ENCODE data around the gene ERCC8. TPM values are rescaled to one million over a fixed set of nuclear protein-coding genes. Genes with fewer than 3 reads are reported as not detected.
A peak's percentile ranks its signal among the peaks of the same experiment; 100 is the strongest.

ERCC8 gene
- total and polyA plus RNA-seq, 10 of the 15 experiments (the other 5 are each of a cell fraction or from before 2014, with no cell fraction given), result 10.4 to 31.2 (median 16.4) TPM

GRCh38 chr5:60842871-60843385 lies 101.9 kb downstream of the ERCC8 start:
- no TSS peak for BruUV-seq (replicated peaks)
- H3K4me3 ChIP-seq, result peak overlapping the region; percentile 94
- H2AFZ ChIP-seq (ENCODE audit: control insufficient read depth, low read depth, low read length), result peak overlapping the region; percentile 89
- H4K20me1 ChIP-seq (ENCODE audit: control insufficient read depth, insufficient read depth), result no peaks in the 10 kb centered on the region
- no peak overlapping the region for H3K9ac ChIP-seq (ENCODE audit: control insufficient read depth, insufficient read depth, low read length)
- DNase-seq (ENCODE audit: low read depth, low spot score) (no peak), ATAC-seq (peak; percentile 13; the same call in 2 of the 3 replicates), FAIRE-seq (no peak)
- H3K9me3 ChIP-seq (replicated peaks; ENCODE audit: control insufficient read depth, insufficient read depth, low read length), result no peaks in the 10 kb centered on the region
- no peaks in the 10 kb centered on the region for H3K36me3 ChIP-seq (ENCODE audit: control insufficient read depth in 2 of 2, insufficient read depth in 2 of 2, low read length in 1 of 2)
- peaks cover 0 to 8% of the 10 kb centered on the region in 2 experiments; a peak in 3 of 4 replicates for H3K27me3 ChIP-seq (replicated peaks in 1 of 2; ENCODE audit: control insufficient read depth in 2 of 2, insufficient read depth in 2 of 2, low read length in 1 of 2)
- no peaks in the 10 kb centered on the region for H3K4me1 ChIP-seq (ENCODE audit: control insufficient read depth, insufficient read depth, low read length)
- in situ Hi-C loops (cut with MboI), result no loop called here
- 65% methylated on average over 26 of the region's 26 CpGs for WGBS (ENCODE audit: insufficient coverage, insufficient replicate concordance, low lambda C conversion rate, missing lambda C conversion rate)
- POLR2A ChIA-PET, result no interaction called here
- RAD21 ChIA-PET (ENCODE audit: unreplicated experiment), result no interaction called here
- H3K4me2 ChIP-seq (ENCODE audit: control insufficient read depth, insufficient read depth), result peak overlapping the region; percentile 98
- SMC1A ChIA-PET (ENCODE audit: uncharacterized antibody, unreplicated experiment), result interaction anchor here (1.2 kb wide), 1 partner anchor 143 kb away, joined by 3 read pairs; the partner anchor contains the start of gene DEPDC1B
- no peak overlapping the region for H3K27ac ChIP-seq (ENCODE audit: control insufficient read depth, insufficient read depth)
- intact Hi-C loops (cut with micrococcal nuclease; ENCODE audit: unreplicated experiment), result loop anchor here (5.0 kb wide), 1 partner anchor 166 kb away; no protein-coding TSS in a partner anchor
- CTCF ChIA-PET, result interaction anchor here (0.7 to 0.9 kb wide), 2 partner anchors 124 to 443 kb away, joined by 3 to 4 read pairs; no protein-coding TSS in a partner anchor
- H3K79me2 ChIP-seq (ENCODE audit: control insufficient read depth, insufficient read depth, low read length), result no peaks in the 10 kb centered on the region
- TF ChIP-seq PML (IDR thresholded peaks at IDR 0.05; ENCODE audit: low read length), result no peak
- TF ChIP-seq ZBTB33 (IDR thresholded peaks at IDR 0.05), result no peak
- TF ChIP-seq E2F8 (IDR thresholded peaks at IDR 0.05; ENCODE audit: low read depth, partially characterized antibody), result no peak
- TF ChIP-seq BMI1 (IDR thresholded peaks at IDR 0.05; ENCODE audit: borderline replicate concordance), result no peak
- TF ChIP-seq FOS (IDR thresholded peaks at IDR 0.05; ENCODE audit: borderline replicate concordance, extremely low read depth, insufficient read length), result no peak
- TF ChIP-seq TBL1XR1 (IDR thresholded peaks at IDR 0.05; ENCODE audit: low read depth, low read length), result no peak
- no peak for TF ChIP-seq STAT1 (conservative IDR thresholded peaks at IDR 0.05)
- TF ChIP-seq EGR1 (IDR thresholded peaks at IDR 0.05; ENCODE audit: borderline replicate concordance in 1 of 2, low read depth in 2 of 2, low read length in 2 of 2), result no peak
- no peak for TF ChIP-seq CUX1 (IDR thresholded peaks at IDR 0.05; ENCODE audit: insufficient replicate concordance, low read depth, low read length)
- no peak for TF ChIP-seq E4F1 (IDR thresholded peaks at IDR 0.05; ENCODE audit: borderline replicate concordance, partially characterized antibody)
